HepG2 (cell line): ENCODE measurements around the gene C16orf86. TPM values are rescaled to one million over a fixed set of nuclear protein-coding genes. Genes with fewer than 3 reads are reported as not detected.
A peak's percentile ranks its signal among the peaks of the same experiment; 100 is the strongest.

Experiments
- AGO1 ChIP-seq: fragments of 200-400 bp; formaldehyde crosslinking; IDR thresholded peaks from 2 replicates; pipeline ENCODE4 v1.6.1; 2017; ENCODE audit warnings: mild to moderate bottlenecking, low read depth, low read length, moderate library complexity; ENCODE audit not compliant: poor library complexity, severe bottlenecking
- ATF7 ChIP-seq, 2 experiments: fragments of 450-650 bp in 1 of 2; sonication (generic) in 1 of 2; formaldehyde crosslinking in 1 of 2; IDR thresholded peaks; 2 replicates each; pipeline versions ENCODE4 v1.4.0 to v1.6.1; 2016 to 2020; ENCODE audit warnings: antibody characterized with exemption in 1 of 2, mild to moderate bottlenecking in 1 of 2, missing genetic modification reagents in 1 of 2
- ETV5 ChIP-seq: IDR thresholded peaks from 2 replicates; pipeline ENCODE4 v1.6.1; 2018; ENCODE audit warnings: missing biosample characterization, missing genetic modification reagents, inconsistent platforms, borderline replicate concordance
- GLMP ChIP-seq: sonication (generic); formaldehyde crosslinking; IDR thresholded peaks from 2 replicates; pipeline ENCODE4 v1.9.0; 2021; ENCODE audit warnings: missing genetic modification reagents, mild to moderate bottlenecking, borderline replicate concordance
- HNRNPLL ChIP-seq: fragments of 200-400 bp; formaldehyde crosslinking; IDR thresholded peaks from 2 replicates; pipeline ENCODE4 v1.6.1; 2017; ENCODE audit warnings: mild to moderate bottlenecking, low read depth, low read length; ENCODE audit not compliant: poor library complexity, severe bottlenecking
- HOXA3 ChIP-seq: sonication (generic); formaldehyde crosslinking; IDR thresholded peaks from 2 replicates; pipeline ENCODE4 v1.5.0; 2020; ENCODE audit warnings: missing genetic modification reagents
- IKZF5 ChIP-seq: IDR thresholded peaks from 2 replicates; pipeline ENCODE4 v1.6.1; 2018; ENCODE audit warnings: missing genetic modification reagents, mild to moderate bottlenecking, missing compliant biosample characterization
- KLF15 ChIP-seq: sonication (generic); formaldehyde crosslinking; IDR thresholded peaks from 2 replicates; pipeline ENCODE4 v1.8.1; 2023; ENCODE audit warnings: borderline replicate concordance, mild to moderate bottlenecking, inconsistent platforms, missing genetic modification reagents, mixed read lengths
- KLF6 ChIP-seq: IDR thresholded peaks from 2 replicates; pipeline ENCODE4 v1.8.0; 2016; ENCODE audit warnings: missing biosample characterization, missing genetic modification reagents
- MED8 ChIP-seq: sonication (generic); formaldehyde crosslinking; IDR thresholded peaks from 2 replicates; pipeline ENCODE4 v1.8.1; 2023; ENCODE audit warnings: mild to moderate bottlenecking, missing genetic modification reagents; ENCODE audit not compliant: insufficient replicate concordance
- MIER2 ChIP-seq: IDR thresholded peaks from 2 replicates; pipeline ENCODE4 v1.6.1; 2016; ENCODE audit warnings: missing biosample characterization, missing genetic modification reagents
- RFX1 ChIP-seq: fragments of 450-650 bp; IDR thresholded peaks from 2 replicates; pipeline ENCODE4 v1.6.1; 2017
- RORA ChIP-seq: sonication (generic); formaldehyde crosslinking; IDR thresholded peaks from 2 replicates; pipeline ENCODE4 v1.5.0; 2020; ENCODE audit warnings: mild to moderate bottlenecking, missing genetic modification reagents, moderate library complexity
- ZC3H4 ChIP-seq: sonication (generic); formaldehyde crosslinking; IDR thresholded peaks from 2 replicates; pipeline ENCODE4 v1.4.0; 2020; ENCODE audit warnings: missing genetic modification reagents, borderline replicate concordance
- ZNF329 ChIP-seq: sonication (generic); formaldehyde crosslinking; IDR thresholded peaks from 2 replicates; pipeline ENCODE4 v1.9.0; 2021; ENCODE audit warnings: low read depth, mild to moderate bottlenecking, missing genetic modification reagents
- ZNF335 ChIP-seq: sonication (generic); formaldehyde crosslinking; IDR thresholded peaks from 2 replicates; pipeline ENCODE4 v1.4.0; 2020; ENCODE audit warnings: missing genetic modification reagents
- ZNF552 ChIP-seq: sonication (generic); formaldehyde crosslinking; IDR thresholded peaks from 2 replicates; pipeline ENCODE4 v1.9.0; 2022; ENCODE audit warnings: missing genetic modification reagents, mild to moderate bottlenecking, borderline replicate concordance
- ZNF562 ChIP-seq: sonication (generic); formaldehyde crosslinking; IDR thresholded peaks from 2 replicates; pipeline ENCODE4 v1.8.0; 2022; ENCODE audit warnings: missing genetic modification reagents, borderline replicate concordance
- ZSCAN31 ChIP-seq: sonication (generic); formaldehyde crosslinking; IDR thresholded peaks from 2 replicates; pipeline ENCODE4 v1.5.0; 2020; ENCODE audit warnings: low read depth, mild to moderate bottlenecking, missing genetic modification reagents
- polyA plus RNA-seq, 8 experiments: library from polyadenylated mRNA; depleted of rRNA in 3 of 8; stranded (reverse) in 7 of 8; unstranded in 1 of 8; fragments of >200 nt; fragmentation: Illumina TruSeq in 4 of 8; extraction: Trizol in 4 of 8; gene quantifications; 2 replicates each; pipeline versions ENCODE4 v1.2.1 to v1.2.3, GENCODE V29; 2011 to 2016; ENCODE audit warnings: low read depth in 4 of 8, missing spikeins in 1 of 8, mixed read lengths in 1 of 8; ENCODE audit not compliant: insufficient read depth in 1 of 8
- total RNA-seq, 5 experiments: library from RNA; depleted of rRNA; stranded (reverse); fragments of >200 nt; fragmentation: Illumina TruSeq; extraction: Trizol; gene quantifications; 2 replicates each; pipeline ENCODE4 v1.2.3, GENCODE V29; 2016; ENCODE audit warnings: low read depth in 1 of 5
- TF ChIP-seq, protein P1 (sequence below): IDR thresholded peaks from 2 replicates; pipeline ENCODE4 v1.6.1; 2016; ENCODE audit warnings: missing biosample characterization, missing genetic modification reagents, low read depth
- TF ChIP-seq, protein P2 (sequence below): sonication (generic); formaldehyde crosslinking; IDR thresholded peaks from 2 replicates; pipeline ENCODE4 v1.4.0; 2020; ENCODE audit warnings: missing genetic modification reagents, borderline replicate concordance
- TF ChIP-seq, protein P3 (sequence below): sonication (generic); formaldehyde crosslinking; conservative IDR thresholded peaks from 2 replicates; pipeline ENCODE4 v1.5.0; 2020; ENCODE audit warnings: missing genetic modification reagents

The C16orf86 gene
- total and polyA plus RNA-seq, 2 of the 13 experiments (the other 11 are each of a cell fraction or from before 2014, with no cell fraction given): 1.5 to 3.1 TPM

DNA sequence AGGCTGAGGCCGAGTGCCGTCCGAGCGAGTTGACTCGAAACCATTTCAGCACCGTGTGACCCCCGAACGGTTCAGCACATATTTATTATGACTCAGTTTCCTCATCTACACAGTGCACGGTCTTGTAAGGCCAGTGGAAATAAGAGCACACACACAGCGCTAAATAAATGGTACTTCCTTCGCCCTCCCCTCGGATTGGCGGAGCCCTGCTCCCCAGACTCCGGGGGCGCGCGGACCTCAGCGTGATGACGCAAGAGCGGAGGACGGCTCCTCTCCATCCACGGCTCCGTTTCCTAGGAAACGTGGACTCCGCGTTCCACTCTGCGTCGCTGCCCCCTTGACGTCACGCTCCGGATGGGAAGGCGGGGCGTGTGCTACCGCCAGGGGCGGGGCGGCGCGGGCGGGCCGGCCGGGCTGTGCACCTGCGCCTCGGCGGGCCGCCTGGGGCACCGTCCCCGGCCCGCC, 6.0 kb upstream of the C16orf86 start, which contains the start of gene PARD6A (continued):
- TF ChIP-seq, protein P1, sequence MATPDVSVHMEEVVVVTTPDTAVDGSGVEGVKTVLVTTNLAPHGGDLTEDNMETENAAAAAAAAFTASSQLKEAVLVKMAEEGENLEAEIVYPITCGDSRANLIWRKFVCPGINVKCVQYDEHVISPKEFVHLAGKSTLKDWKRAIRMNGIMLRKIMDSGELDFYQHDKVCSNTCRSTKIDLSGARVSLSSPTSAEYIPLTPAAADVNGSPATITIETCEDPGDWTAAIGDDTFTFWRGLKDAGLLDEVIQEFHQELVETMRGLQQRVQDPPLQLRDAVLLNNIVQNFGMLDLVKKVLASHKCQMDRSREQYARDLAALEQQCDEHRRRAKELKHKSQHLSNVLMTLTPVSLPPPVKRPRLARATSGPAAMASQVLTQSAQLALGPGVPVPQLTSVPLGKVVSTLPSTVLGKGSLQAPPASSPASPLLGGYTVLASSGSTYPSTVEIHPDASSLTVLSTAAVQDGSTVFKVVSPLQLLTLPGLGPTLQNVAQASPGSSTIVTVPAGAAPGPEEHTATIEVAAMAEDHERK (CRISPR knock-in tag): peak; percentile 84
- TF ChIP-seq HOXA3 (peak; percentile 97), HNRNPLL (peak; percentile 44), GLMP (no peak), ZNF552 (CRISPR knock-in tag) (no peak), KLF15 (CRISPR knock-in tag) (no peak), ZNF335 (CRISPR knock-in tag) (0 out of 2 replicates have a peak, but pooled peaks have one; percentile 37), RORA (no peak), ATF7 (IDR thresholded peaks at IDR 0.05) (peak; percentile 86), ATF7 (CRISPR knock-in tag; IDR thresholded peaks at IDR 0.05) (no peak), AGO1 (no peak), IKZF5 (CRISPR knock-in tag) (no peak), ZNF329 (CRISPR knock-in tag) (peak; percentile 71; the same call in 1 of the 2 replicates), ETV5 (CRISPR knock-in tag) (peak; percentile 59; the same call in 1 of the 2 replicates), ZNF562 (no peak), MED8 (CRISPR knock-in tag) (peak; percentile 9), MIER2 (CRISPR knock-in tag) (0 out of 2 replicates have a peak, but pooled peaks have one; percentile 39), KLF6 (CRISPR knock-in tag) (peak; percentile 3; the same call in 1 of the 2 replicates), ZC3H4 (no peak), RFX1 (peak; percentile 68; the same call in 1 of the 2 replicates), ZSCAN31 (CRISPR knock-in tag) (no peak)
- TF ChIP-seq, protein P2, sequence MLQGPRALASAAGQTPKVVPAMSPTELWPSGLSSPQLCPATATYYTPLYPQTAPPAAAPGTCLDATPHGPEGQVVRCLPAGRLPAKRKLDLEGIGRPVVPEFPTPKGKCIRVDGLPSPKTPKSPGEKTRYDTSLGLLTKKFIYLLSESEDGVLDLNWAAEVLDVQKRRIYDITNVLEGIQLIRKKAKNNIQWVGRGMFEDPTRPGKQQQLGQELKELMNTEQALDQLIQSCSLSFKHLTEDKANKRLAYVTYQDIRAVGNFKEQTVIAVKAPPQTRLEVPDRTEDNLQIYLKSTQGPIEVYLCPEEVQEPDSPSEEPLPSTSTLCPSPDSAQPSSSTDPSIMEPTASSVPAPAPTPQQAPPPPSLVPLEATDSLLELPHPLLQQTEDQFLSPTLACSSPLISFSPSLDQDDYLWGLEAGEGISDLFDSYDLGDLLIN: peak; percentile 1; the same call in 1 of the 2 replicates
- TF ChIP-seq, protein P3, sequence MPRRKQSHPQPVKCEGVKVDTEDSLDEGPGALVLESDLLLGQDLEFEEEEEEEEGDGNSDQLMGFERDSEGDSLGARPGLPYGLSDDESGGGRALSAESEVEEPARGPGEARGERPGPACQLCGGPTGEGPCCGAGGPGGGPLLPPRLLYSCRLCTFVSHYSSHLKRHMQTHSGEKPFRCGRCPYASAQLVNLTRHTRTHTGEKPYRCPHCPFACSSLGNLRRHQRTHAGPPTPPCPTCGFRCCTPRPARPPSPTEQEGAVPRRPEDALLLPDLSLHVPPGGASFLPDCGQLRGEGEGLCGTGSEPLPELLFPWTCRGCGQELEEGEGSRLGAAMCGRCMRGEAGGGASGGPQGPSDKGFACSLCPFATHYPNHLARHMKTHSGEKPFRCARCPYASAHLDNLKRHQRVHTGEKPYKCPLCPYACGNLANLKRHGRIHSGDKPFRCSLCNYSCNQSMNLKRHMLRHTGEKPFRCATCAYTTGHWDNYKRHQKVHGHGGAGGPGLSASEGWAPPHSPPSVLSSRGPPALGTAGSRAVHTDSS (CRISPR knock-in tag): no peak
